GM20000 (cell line): ENCODE data around the gene NELL1.

Experiments
- DNase-seq: peaks from one replicate; pipeline ENCODE4 v3.0.0; 2012; ENCODE audit warnings: low spot score
- CTCF ChIP-seq: IDR thresholded peaks from 2 replicates; pipeline ENCODE4 v1.5.1; 2012; ENCODE audit warnings: mild to moderate bottlenecking, control low read depth; ENCODE audit errors: extremely low read depth, missing control alignments

NELL1 gene

GRCh38 chr11:20668844-20669819 is at the start of gene NELL1:
TSS of gene NELL1 (plus strand) at chr11:20669586.
- TF ChIP-seq CTCF, result no peak
- no peak for DNase-seq

DNA sequence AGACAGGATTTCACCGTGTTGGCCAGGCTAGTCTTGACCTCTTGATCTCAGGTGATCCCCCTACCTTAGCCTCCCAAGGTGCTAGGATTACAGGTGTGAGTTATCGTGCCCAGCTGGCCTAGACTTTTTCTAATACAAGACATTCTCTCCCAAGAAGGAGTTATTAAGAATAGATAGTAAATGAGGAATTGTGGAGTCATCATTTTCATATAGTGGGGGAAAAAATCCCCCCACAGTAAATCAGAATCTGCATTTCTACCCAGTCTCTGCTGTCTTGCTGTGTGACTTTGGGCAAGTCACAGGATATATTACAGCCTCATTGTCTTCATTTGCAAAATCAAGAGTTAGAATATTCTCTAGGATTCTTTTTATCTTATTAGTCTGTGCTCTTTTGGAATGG is 48.4 kb upstream of the NELL1 start:
- no peak for DNase-seq
- TF ChIP-seq CTCF, result no peak

- no peak for TF ChIP-seq CTCF
- no peak for DNase-seq
Observed at GRCh38 chr11:20621679-20622078, 47.7 kb upstream of the NELL1 start.

- TF ChIP-seq CTCF, result no peak
- DNase-seq, result no peak
Observed at GRCh38 chr11:20623252-20623651, 46.1 kb upstream of the NELL1 start.

- no peak for TF ChIP-seq CTCF
- DNase-seq, result no peak
Observed at GRCh38 chr11:20626279-20626678, 43.1 kb upstream of the NELL1 start.

- TF ChIP-seq CTCF, result no peak
- DNase-seq, result no peak
Observed at GRCh38 chr11:20627026-20627425, 42.4 kb upstream of the NELL1 start.

DNA sequence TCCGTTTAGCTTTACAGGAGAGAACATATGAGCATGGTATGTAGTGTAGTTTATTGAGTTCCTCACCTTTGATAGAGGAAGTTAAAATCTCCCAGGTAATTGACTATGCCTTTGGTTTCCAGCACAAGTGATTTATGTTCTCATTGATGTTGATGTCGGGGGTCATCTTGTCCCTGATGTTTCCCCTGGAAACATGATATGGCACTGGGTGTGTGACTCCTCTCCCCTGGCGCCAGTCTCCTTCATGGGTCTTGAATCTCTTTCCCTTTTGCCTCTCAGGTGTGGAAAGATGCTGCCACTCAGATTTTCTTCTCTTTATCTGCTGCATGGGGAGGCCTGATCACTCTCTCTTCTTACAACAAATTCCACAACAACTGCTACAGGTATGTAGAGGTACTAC is 41.7 kb upstream of the NELL1 start:
- TF ChIP-seq CTCF, result no peak
- DNase-seq, result no peak
